Measurements from ENCODE around the gene TMEM169.

- TF ChIP-seq CTCF (IDR thresholded peaks at IDR 0.05) (no peak), POLR2A (IDR thresholded peaks at IDR 0.05) (no peak), POLR2AphosphoS5 (IDR thresholded peaks at IDR 0.05) (no peak), EP300 (IDR thresholded peaks at IDR 0.05) (no peak)
Measured at GRCh38 chr2:216121255-216121654, 39.5 kb downstream of the TMEM169 start.
